GM18519 (cell line): ENCODE measurements around the gene ATXN3.
A peak's percentile ranks its signal among the peaks of the same experiment; 100 is the strongest.

Experiments used
- ATAC-seq: cut with Tn5 transposase; IDR thresholded peaks from one replicate; pipeline ENCODE4 v1.9.1; 2021; ENCODE audit warnings: mild to moderate bottlenecking, moderate library complexity; ENCODE audit not compliant: unreplicated experiment, low FRiP score

The ATXN3 gene

GRCh38 chr14:92106143-92106926 lies at the start of gene ATXN3:
Gene ATXN3 (minus strand): TSS chr14:92106582. CDS start chr14:92106552, 30 bp downstream.
- ATAC-seq: peak; percentile 75

DNA sequence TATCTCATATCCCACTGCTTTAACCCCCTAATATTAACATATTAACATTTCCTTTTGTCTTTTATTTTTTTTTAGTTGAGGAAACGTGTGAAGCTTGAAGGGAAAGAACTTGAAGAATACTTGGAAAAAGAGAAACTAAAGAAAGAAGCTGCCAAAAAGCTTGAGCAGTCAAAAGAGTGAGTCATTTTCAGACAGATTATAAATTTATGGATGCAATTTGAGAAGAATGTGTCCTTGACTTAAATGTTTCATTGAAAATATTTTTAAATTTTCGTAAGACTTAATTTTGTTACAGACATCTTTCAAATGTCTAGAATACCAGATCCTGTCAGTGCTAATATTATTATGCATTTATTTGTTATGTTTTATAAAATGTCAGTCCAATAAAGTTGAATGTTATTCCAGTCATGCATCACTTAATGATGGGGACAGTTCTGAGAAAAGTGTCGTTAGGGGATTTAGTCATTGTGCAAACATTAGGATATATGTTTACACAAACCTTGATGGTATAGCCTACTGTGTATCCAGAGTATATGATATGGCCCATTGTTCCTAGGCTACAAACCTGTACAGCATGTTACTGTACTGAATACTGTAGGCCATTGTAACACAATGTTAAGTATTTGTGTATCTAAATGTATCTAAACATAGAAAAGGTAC lies 48.0 kb upstream of the ATXN3 start:
- no peak for ATAC-seq

GRCh38 chr14:92153581-92153980 lies 47.2 kb upstream of the ATXN3 start:
- no peak for ATAC-seq

DNA sequence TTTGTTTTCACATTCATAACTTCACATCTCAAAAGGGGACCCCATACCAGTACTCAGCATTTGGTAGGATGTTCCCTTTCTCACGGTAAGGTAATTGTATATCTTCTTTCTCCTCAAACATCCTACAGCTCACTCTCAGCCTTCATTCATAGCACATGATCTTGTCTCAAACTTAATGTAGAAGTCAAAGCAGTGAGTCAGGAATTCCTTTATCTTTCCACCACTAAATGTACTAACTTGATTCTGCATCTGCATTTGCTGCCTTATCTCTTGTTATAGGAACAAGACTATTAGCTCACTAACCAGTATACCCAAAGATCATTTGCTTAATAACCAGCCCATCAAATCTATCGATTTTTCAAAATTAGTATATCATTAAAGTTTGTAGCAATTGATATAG lies 38.3 kb upstream of the ATXN3 start:
- ATAC-seq: no peak

DNA sequence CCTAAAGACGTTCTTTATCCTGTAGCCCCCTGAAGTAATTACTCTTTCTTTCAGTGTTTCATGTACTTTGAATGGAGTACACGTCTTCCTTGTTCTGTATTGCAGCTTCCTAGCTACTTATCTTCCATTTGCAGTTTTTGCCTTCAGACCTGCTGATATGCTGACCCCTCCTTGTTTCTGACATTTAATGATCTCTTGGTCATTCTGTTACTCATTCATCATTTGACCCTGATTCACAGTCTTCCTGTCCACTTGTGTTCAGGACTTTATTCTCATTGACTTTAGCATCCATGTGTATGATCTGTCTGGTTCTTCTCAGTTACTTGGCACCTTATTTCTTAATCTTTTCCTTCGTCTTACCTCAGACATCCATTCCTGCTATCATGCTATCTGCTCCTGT lies 37.6 kb upstream of the ATXN3 start:
- ATAC-seq: no peak

DNA sequence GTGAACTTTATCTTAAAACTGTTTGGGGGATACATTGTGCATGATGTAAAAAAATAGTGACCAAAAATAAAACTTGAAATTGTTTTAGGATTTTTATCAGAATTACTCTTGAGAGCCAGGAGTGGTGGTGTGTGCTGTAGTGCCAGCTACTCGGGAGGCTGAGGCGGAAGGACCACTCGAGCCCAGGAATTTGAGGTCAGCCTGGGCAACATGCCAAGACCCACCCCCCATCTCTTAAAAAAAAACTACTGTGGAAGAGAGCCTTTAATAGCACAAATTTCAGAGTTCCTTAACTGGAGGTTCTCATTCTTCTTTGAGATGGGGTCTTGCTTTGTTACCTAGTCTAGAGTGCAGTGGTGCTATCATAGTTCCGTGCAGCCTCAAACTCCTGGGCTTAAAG lies 36.9 kb upstream of the ATXN3 start:
- ATAC-seq: no peak

GRCh38 chr14:92135269-92135668 lies 28.9 kb upstream of the ATXN3 start:
- no peak for ATAC-seq

- ATAC-seq: no peak
Observed at GRCh38 chr14:92134456-92134855, 28.1 kb upstream of the ATXN3 start.

DNA sequence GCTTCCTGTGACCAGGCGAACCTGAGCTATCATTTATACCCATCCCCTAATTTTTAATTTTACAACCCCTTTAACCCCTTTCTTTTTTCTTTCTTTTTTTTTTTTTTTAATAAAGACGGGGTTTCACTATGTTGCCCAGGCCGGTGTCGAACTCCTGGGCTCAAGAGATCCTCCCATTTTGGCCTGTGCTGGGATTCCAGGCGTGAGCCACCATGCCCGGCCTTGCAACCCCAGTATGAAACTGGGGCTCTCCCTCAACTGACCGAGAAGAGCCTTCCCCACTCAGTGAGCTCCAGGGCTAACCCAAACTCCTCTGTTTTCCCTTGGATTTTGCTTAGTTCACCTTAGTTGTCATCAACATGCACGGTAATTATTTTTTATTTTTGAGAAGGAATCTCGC lies 16.4 kb upstream of the ATXN3 start:
- no peak for ATAC-seq

- ATAC-seq: peak; percentile 10
Observed at GRCh38 chr14:92122351-92122677, 15.9 kb upstream of the ATXN3 start.

DNA sequence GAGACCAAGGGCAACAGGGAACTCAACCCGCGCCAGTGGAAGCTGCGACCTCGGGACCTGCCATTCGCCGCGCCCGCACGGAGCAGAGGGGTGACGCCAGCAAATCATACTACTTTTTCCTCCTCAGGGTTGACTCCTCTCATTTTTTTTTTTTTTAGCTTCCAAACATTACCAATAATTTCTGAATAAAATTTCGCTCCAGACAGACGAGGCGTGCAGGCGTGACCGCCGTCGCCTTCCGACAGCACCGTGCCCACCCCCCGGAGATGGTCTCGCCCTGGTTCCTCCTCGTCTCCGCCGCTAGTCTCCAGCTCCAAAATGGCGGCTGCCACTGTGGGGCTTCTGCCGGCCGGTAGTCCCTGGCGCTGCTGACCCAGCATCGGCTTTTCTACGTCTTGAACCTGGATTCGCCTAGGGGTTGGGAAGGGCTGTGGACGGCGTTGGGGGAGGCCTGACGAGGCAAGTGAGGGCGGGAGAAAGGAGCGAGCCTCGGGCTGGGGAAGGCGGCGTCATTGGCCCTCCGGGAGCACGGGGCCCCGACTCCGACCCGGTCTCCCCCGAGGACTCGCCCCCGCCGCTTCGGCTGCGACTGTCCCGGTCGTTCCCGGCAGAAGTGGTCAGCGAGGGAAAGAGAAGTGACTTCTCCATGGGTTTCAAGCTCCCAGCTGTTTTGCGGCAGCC lies 15.4 kb upstream of the ATXN3 start, which contains the start of the genes CPSF2 and NDUFB1:
Gene CPSF2 (plus strand): TSS at position 300 of the 681 bp plus-strand sequence. CDS start 9,016 bp downstream, outside the sequence.
Gene NDUFB1 (minus strand): TSS at position 37 of the 681 bp plus-strand sequence. CDS start 4,069 bp downstream, outside the sequence.
- peak; percentile 57 for ATAC-seq

GRCh38 chr14:92121207-92121669 lies 14.9 kb upstream of the ATXN3 start:
- no peak for ATAC-seq

DNA sequence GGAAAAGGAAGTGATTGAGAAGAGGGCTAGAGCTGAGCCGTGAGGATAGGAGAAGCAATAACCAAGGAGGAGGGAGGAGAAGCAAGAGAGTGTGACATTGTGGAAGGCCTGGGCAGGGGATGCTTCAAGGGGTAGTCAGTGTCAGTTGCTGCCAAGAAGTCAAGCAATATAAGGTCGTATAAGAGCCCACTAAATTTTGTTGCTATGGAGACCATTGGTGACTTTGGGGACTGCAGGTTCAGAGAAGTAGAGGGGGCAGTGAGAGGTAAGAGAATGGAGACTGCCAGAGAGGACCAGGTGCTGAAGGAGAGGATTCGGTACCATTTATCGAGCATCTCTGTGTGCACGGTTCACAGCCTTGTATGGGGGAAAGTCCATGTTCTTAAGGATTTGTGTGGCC lies 3.1 kb upstream of the ATXN3 start:
- no peak for ATAC-seq

DNA sequence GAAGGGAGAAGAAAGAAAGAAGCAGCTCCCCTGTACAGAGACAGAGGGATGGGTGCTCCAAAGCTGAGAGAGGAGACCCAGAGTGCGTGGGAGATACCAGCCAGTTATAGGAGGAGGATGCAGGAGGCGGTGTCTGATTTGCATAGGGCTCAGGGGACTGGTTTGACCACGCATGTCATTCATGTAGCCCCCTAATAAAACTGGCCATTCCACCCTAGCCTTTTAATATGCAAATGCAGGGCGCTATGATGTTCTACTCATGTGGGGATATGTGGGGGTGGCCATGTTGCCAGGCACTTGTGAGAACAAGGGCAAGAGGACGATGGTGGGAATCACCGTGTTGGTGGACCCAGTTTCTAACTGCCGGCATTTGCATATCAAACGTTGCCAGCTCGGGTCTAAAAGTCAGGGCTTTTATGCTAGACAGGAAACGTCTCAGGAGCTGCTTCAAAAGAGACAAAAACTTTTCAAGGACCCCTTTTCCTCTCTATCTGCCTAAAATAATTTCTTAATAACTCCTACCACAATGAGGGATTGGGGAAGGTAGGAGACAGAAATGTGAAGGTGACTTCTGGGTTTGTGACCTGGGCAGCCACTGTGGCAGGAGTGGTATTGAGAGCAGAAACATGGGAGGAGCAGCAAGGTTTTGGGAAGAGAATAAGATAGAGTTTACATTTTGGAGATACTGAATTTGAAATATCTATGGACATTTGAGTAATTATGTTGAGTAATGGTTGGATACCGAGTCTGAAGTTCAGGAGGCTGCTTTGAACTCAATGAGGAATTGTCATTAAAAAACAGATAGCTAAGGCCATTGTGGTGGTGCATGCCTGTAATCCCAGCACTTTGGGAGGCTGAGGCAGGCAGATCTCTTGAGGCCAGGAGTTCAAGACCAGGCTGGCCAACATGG lies 2.2 kb upstream of the ATXN3 start:
- ATAC-seq: no peak

- peak; percentile 6 for ATAC-seq
Observed at GRCh38 chr14:92105893-92106142, 564 bp downstream of the ATXN3 start.

GRCh38 chr14:92105073-92105892 lies 1.1 kb downstream of the ATXN3 start:
- no peak for ATAC-seq

- no peak for ATAC-seq
Observed at GRCh38 chr14:92103363-92103989, 2.9 kb downstream of the ATXN3 start.

- ATAC-seq: no peak
Observed at GRCh38 chr14:92099802-92100201, 6.6 kb downstream of the ATXN3 start.

- no peak for ATAC-seq
Observed at GRCh38 chr14:92093320-92093719, 13.1 kb downstream of the ATXN3 start.
